Hematopoietic multipotent progenitor cell treated with erythropoietin and hydrocortisone succinate and interleukin-3 and kit ligand, for 4 days (in vitro differentiated cells): ENCODE measurements around the gene TMEM62.
"Not testable (repeated sequence)": the region's sequence is repeated elsewhere in the genome, so short reads cannot be mapped to it uniquely, and the experiment has no call there.

Experiments
- DNase-seq: peaks from one replicate; pipeline ENCODE4 v3.0.0-alpha.2; 2015

Gene TMEM62

GRCh38 chr15:43210807-43211206 lies 77.4 kb downstream of the TMEM62 start:
- DNase-seq = no peak

- no peak for DNase-seq
Measured at GRCh38 chr15:43211224-43211735, 77.9 kb downstream of the TMEM62 start.

GRCh38 chr15:43212299-43212698 lies 78.9 kb downstream of the TMEM62 start:
- DNase-seq = no peak

GRCh38 chr15:43212951-43213350 lies 79.6 kb downstream of the TMEM62 start:
- no peak for DNase-seq

GRCh38 chr15:43213466-43213865 lies 80.1 kb downstream of the TMEM62 start:
- no peak for DNase-seq

- no peak for DNase-seq
Measured at GRCh38 chr15:43214169-43214568, 80.8 kb downstream of the TMEM62 start.

DNA sequence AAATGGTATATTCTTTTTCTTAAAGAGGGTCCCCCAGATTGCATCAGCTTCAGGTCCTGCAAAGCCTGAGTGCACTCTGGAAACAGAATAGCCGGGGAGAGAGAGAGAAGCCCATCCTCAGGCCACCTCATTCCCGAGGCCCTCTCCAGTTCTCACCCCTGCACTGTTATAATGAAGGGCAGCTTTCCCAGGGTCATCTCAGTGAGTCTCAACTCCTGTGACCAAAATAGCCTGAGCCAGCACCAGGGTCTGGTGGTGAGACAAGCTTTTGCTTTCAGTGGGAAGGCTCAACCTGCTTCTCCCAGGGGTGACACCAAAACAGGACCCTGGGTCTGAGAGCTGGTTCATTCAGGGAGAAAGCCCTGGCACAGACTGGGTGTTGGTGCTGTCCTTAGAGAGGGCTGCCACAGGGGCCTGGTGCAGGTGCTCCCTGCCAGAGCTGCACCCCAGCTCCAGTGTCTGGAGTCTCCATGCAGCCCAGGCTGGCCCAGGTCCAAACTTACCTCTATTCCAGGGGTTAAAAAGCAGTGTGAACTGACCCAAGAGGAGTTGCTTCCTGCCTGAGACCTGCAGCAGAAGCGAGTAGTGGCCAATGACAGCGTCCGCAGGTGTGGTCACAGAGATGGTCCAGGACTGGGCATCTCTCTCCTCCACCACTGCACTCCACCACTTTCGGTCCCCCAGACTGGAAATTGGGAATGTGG lies 81.4 kb downstream of the TMEM62 start:
- DNase-seq = no peak

GRCh38 chr15:43215961-43216360 lies 82.6 kb downstream of the TMEM62 start:
- no peak for DNase-seq

- peak; percentile 83 for DNase-seq
Measured at GRCh38 chr15:43218908-43219706, 85.7 kb downstream of the TMEM62 start.

GRCh38 chr15:43219929-43220928 lies 86.8 kb downstream of the TMEM62 start:
- DNase-seq = no peak

- peak; percentile 94 for DNase-seq
Measured at GRCh38 chr15:43220991-43221403, 87.6 kb downstream of the TMEM62 start, which contains the start of gene EPB42. Gene EPB42, minus strand, starts transcription at chr15:43221018. Its CDS starts 193 bp downstream, at chr15:43220825.

DNA sequence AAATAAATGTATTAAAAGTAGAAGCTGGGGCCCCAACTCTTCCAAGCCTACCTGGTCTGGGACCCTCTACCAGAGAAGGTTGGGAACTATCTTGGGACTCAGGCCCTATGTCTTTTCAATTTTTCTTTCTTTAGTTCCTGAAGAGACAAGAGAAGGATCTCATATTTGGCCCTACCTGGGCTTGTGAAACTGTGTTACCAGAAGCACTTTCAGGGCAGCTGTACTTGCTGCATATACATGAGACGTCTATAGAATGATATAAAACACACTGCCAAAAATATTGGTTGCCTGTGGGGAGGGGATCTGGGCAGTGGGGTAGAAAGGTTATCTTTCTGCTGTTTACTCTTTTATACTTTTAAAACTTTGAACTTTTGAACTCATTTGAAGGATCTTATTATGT lies 88.0 kb downstream of the TMEM62 start:
- no peak for DNase-seq

GRCh38 chr15:43225201-43225949 lies 92.0 kb downstream of the TMEM62 start:
- DNase-seq = peak; percentile 94

DNA sequence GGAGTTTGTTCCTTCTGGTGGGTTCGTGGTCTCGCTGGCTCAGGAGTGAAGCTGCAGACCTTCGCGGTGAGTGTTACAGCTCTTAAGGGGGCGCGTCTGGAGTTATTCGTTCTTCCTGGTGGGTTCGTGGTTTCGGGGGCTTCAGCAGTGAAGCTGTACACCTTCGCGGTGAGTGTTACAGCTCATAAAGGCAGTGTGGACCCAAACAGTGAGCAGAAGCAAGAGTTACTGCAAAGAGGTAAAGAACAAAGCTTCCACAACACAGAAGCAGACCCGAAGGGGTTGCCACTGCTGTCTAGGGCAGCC lies 92.5 kb downstream of the TMEM62 start:
- DNase-seq = not testable (repeated sequence)

DNA sequence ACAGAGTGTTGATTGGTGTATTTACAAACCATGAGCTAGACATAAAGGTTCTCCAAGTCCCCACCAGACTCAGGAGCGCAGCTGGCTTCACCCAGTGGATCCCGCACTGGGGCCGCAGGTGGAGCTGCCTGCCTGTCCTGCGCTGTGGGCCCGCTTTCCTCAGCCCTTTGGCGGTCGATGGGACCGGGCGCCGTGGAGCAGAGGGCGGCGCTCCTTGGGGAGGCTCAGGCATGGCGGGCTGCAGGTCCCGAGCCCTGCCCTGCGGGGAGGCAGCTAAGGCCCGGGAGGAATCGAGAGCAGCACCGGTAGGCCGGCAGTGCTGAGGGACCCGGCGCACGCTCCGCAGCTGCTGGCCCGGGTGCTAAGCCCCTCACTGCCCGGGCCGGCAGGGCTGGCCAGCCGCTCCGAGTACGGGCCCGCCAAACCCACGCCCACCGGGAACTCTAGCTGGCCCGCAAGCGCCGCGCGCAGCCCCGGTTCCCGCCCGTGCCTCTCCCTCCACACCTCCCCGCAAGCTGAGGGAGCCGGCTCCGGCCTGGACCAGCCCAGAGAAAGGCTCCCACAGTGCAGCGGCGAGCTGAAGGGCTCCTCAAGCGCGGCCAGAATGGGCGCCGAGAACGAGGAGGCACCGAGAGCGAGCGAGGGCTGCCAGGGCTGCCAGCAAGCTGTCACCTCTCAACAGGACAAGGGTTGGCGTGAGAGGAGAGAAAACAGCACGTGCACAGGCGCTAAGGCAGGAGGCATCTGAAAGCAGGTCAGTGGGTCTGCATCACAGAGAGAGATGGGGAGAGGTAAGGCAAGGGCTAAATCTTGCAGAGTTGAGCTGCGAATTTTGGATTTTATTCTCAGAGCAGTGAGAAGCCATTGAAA lies 93.3 kb downstream of the TMEM62 start:
- DNase-seq = no peak

DNA sequence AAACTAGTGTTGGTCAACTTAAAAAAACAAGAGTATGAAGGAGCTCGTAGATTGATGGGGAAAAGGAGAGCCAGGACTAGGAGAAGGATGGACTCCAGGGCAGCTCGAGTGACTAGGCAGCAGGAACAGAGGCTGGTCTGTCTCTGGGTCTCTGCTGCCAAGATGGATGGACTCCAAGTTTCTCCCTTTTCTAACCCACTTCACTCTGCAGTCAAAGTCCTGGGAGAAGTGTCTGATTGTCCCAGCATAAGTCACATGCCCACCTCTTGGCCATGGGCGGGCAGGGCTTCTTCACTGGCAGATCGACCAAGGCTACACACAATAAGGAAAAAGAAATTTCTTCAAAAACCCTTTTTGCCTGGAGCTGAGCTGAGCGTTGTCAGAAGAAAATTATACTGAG lies 96.6 kb downstream of the TMEM62 start:
- no peak for DNase-seq

GRCh38 chr15:43230640-43231115 lies 97.3 kb downstream of the TMEM62 start:
- peak; percentile 63 for DNase-seq

DNA sequence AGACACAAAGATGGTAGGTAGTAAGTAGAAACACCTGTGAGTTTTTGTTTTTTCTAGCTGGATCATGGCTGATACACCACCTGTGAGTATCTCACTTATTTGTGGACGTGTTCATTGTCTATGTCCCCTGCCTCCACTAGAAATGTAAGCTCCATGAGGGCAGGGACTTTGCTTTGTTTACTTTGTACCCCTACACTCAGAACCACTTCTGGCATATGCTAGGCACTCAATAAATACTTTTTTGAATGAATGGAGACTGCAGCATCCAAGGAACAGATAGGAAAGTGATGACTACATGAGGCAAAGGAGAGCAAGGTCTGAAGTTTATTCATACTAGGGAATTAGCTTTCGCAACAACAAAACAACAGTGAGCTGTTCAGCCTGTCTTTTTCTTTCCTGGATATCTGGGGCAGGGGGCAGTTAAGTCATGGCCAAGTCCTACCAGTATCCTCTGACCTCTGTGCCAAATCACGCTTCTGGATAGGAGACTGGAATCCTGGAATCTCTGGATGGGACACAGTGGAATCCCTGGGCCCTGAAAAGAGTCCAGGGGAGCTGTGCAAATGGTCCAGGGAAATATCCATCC lies 99.0 kb downstream of the TMEM62 start:
- no peak for DNase-seq
